SK-N-SH (cell line): ENCODE results near the gene IL21R. TPM values are rescaled to one million over a fixed set of nuclear protein-coding genes. Genes with fewer than 3 reads are reported as not detected.
A peak's percentile ranks its signal among the peaks of the same experiment; 100 is the strongest.

Experiments
- CTCF ChIA-PET: fragments of 300-600, 350-600 bp; formaldehyde crosslinking; extraction: SDS; loops from one replicate; lab custom pipeline; 2021; lab: Yijun Ruan, JAX
- POLR2A ChIA-PET: fragments of 350-600 bp; sonication (Branson Sonifier 250); formaldehyde crosslinking; extraction: SDS; loops from one replicate; lab custom pipeline; 2020; ENCODE audit warnings: antibody characterized with exemption, inconsistent platforms; lab: Yijun Ruan, JAX
- DNase-seq: peaks from one replicate; pipeline ENCODE4 v3.0.0; 2012
- H2AFZ ChIP-seq: fragments of 200-600 bp; sonication (generic); 2 replicates; pipeline ENCODE4 v1.8.1; 2016; ENCODE audit warnings: antibody characterized with exemption, mild to moderate bottlenecking, low read depth
- H3F3A ChIP-seq: fragments of 200-600 bp; sonication (generic); replicated peaks from 2 replicates; pipeline ENCODE3; 2016; ENCODE audit warnings: antibody characterized with exemption, mild to moderate bottlenecking; ENCODE audit not compliant: insufficient read depth
- H3K27ac ChIP-seq, 2 experiments: fragments of 200-500 bp in 1 of 2; fragments of 200-600 bp in 1 of 2; sonication (Bioruptor generic) in 1 of 2; sonication (generic), shearing (Covaris generic) in 1 of 2; 2 replicates each; pipeline versions ENCODE4 v1.5.1 to v1.6.1; 2014 to 2016; ENCODE audit warnings: low read depth in 2 of 2, inconsistent platforms in 1 of 2, low read length in 1 of 2, mild to moderate bottlenecking in 1 of 2, mixed read lengths in 1 of 2
- H3K27me3 ChIP-seq: fragments of 200-600 bp; sonication (generic), shearing (Covaris generic); 2 replicates; pipeline ENCODE4 v1.6.1; 2016; ENCODE audit warnings: mixed run types; ENCODE audit not compliant: insufficient read depth
- H3K36me3 ChIP-seq, 2 experiments: fragments of 200-500 bp in 1 of 2; fragments of 200-600 bp in 1 of 2; sonication (Bioruptor generic) in 1 of 2; sonication (generic) in 1 of 2; replicated peaks in 1 of 2; 2 replicates each; pipeline versions ENCODE3 to v1.5.1; 2014 to 2016; ENCODE audit warnings: low read length in 1 of 2, mild to moderate bottlenecking in 1 of 2; ENCODE audit not compliant: insufficient read depth in 2 of 2, control insufficient read depth in 1 of 2
- H3K4me1 ChIP-seq, 2 experiments: fragments of 200-500 bp in 1 of 2; fragments of 200-600 bp in 1 of 2; sonication (Bioruptor generic) in 1 of 2; sonication (generic), shearing (Covaris generic) in 1 of 2; 2 replicates each; pipeline versions ENCODE4 v1.5.1 to v1.6.1; 2014 to 2016; ENCODE audit warnings: low read depth in 1 of 2, low read length in 1 of 2, mixed run types in 1 of 2; ENCODE audit not compliant: insufficient read depth in 2 of 2, control insufficient read depth in 1 of 2
- H3K4me2 ChIP-seq: fragments of 200-600 bp; sonication (generic), shearing (Covaris generic); 2 replicates; pipeline ENCODE4 v1.6.1; 2017; ENCODE audit warnings: mixed run types
- H3K4me3 ChIP-seq, 2 experiments: fragments of 200-500 bp in 1 of 2; fragments of 200-600 bp in 1 of 2; sonication (Bioruptor generic) in 1 of 2; sonication (generic), shearing (Covaris generic) in 1 of 2; 2 replicates each; pipeline versions ENCODE4 v1.5.1 to v1.8.1; 2014 to 2016; ENCODE audit warnings: low read depth in 2 of 2, inconsistent platforms in 1 of 2, low read length in 1 of 2, mild to moderate bottlenecking in 1 of 2, mixed read lengths in 1 of 2, moderate library complexity in 1 of 2
- H3K79me2 ChIP-seq: fragments of 200-600 bp; sonication (generic); 2 replicates; pipeline ENCODE4 v1.8.1; 2017; ENCODE audit warnings: mild to moderate bottlenecking; ENCODE audit not compliant: insufficient read depth
- H3K9ac ChIP-seq: fragments of 200-600 bp; sonication (generic); 2 replicates; pipeline ENCODE4 v1.6.1; 2017; ENCODE audit warnings: mixed run types
- H3K9me2 ChIP-seq: fragments of 200-600 bp; sonication (generic); 2 replicates; pipeline ENCODE4 v1.6.1; 2017; ENCODE audit warnings: mixed run types
- H3K9me3 ChIP-seq: fragments of 200-600 bp; sonication (generic); 2 replicates; pipeline ENCODE4 v1.6.1; 2017; ENCODE audit warnings: mixed run types, mild to moderate bottlenecking, moderate library complexity
- H4K20me1 ChIP-seq: fragments of 200-600 bp; sonication (generic); 2 replicates; pipeline ENCODE4 v1.6.1; 2017; ENCODE audit warnings: mild to moderate bottlenecking, mixed run types; ENCODE audit not compliant: insufficient read depth
- ELF1 ChIP-seq: IDR thresholded peaks from 2 replicates; pipeline ENCODE4 v1.4.0; 2012
- FOSL2 ChIP-seq: IDR thresholded peaks from 2 replicates; pipeline ENCODE4 v1.4.0; 2012; ENCODE audit warnings: low read depth, mild to moderate bottlenecking, moderate library complexity, borderline replicate concordance
- JUND ChIP-seq: IDR thresholded peaks from 2 replicates; pipeline ENCODE4 v1.4.0; 2012
- MEF2A ChIP-seq: IDR thresholded peaks from 2 replicates; pipeline ENCODE4 v1.4.0; 2012; ENCODE audit warnings: low read depth, borderline replicate concordance
- MXI1 ChIP-seq: IDR thresholded peaks from 2 replicates; pipeline ENCODE4 v1.6.1; 2012; ENCODE audit warnings: mild to moderate bottlenecking, low read depth, low read length, improper control_type of control experiment
- NRF1 ChIP-seq: IDR thresholded peaks from 2 replicates; pipeline ENCODE4 v1.6.1; 2012; ENCODE audit warnings: low read depth, mild to moderate bottlenecking, low read length
- WGBS: methylation state at CpG from one replicate; pipeline ENCODE4 v1.1.6; 2017; ENCODE audit warnings: low lambda C conversion rate; 5-methylcytosine and 5-hydroxymethylcytosine counted together
- polyA plus RNA-seq, 3 experiments: library from polyadenylated mRNA; depleted of rRNA; stranded (reverse); fragments of >200 nt; gene quantifications; 2 replicates each; pipeline ENCODE4 v1.2.3, GENCODE V29; 2012
- TF ChIP-seq, protein P1 (sequence below): IDR thresholded peaks from 2 replicates; pipeline ENCODE4 v1.4.0; 2012; ENCODE audit warnings: low read depth, borderline replicate concordance
- TF ChIP-seq, protein P2 (sequence below): IDR thresholded peaks from 2 replicates; pipeline ENCODE4 v1.4.0; 2012; ENCODE audit warnings: low read depth, borderline replicate concordance
- TF ChIP-seq, protein P3 (sequence below): fragments of 150-350 bp; IDR thresholded peaks from 2 replicates; pipeline ENCODE4 v1.6.1; 2017; ENCODE audit warnings: antibody characterized with exemption, low read length, low read depth, borderline replicate concordance

Gene IL21R
- polyA plus RNA-seq, 1 of the 3 experiments (the other 2 are of a cell fraction), result 0.13 TPM

DNA sequence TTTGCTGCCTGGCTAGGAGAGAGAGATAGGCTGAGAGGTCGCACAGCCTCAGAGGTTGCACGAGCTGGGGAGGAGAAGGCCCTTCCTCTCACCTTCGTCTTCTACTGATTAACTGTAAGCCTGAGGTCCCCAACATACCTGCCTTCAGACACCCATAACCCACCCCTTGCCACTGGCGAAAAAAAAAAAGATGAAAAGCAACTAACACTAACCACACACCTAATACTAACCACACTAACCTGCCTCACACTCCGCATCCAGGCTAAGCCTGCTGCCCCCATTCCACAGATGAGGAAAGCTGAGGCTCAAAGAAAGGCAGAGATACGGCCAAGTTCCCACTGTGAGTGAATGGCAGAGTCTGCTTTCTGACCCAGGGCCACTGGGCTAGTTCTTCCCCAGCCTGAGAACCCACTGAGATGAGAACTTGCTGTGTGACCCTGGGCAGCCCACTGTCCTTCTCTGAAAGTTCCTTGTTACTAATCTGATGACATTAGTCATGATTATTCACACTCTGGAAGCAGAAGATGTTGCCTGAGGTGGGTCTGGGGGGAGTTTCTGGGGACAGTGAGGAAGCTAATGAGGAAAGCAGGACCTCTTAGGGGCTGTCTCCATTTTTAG is 4.6 kb downstream of the IL21R start:
- TF ChIP-seq JUND, result no peak
- Histone ChIP-seq H3F3A (peaks cover 16% of the 10 kb centered on the region), H4K20me1 (no peaks in the 10 kb centered on the region), H3K4me3 (no peak overlapping the region), H3K4me1 (peaks cover 0 to 10% of the 10 kb centered on the region in 2 experiments; a peak in 2 of 4 replicates), H3K4me2 (no peak overlapping the region), H3K79me2 (no peaks in the 10 kb centered on the region), H3K9ac (no peak overlapping the region), H3K27ac (peak overlapping the region in 1 of 2 experiments; percentile 77; a peak in 2 of 4 replicates), H3K36me3 (peaks cover 0 to 9% of the 10 kb centered on the region in 2 experiments), H3K27me3 (no peaks in the 10 kb centered on the region), H2AFZ (no peak overlapping the region), H3K9me2 (no peaks in the 10 kb centered on the region), H3K9me3 (no peaks in the 10 kb centered on the region)
- ChIA-PET CTCF (interaction anchor here (1.6 kb wide), 1 partner anchor 172 kb away, joined by 3 read pairs; no protein-coding TSS in a partner anchor), POLR2A (no interaction called here)
- no peak for DNase-seq
- 48% methylated on average over 6 of the region's 6 CpGs for WGBS

DNA sequence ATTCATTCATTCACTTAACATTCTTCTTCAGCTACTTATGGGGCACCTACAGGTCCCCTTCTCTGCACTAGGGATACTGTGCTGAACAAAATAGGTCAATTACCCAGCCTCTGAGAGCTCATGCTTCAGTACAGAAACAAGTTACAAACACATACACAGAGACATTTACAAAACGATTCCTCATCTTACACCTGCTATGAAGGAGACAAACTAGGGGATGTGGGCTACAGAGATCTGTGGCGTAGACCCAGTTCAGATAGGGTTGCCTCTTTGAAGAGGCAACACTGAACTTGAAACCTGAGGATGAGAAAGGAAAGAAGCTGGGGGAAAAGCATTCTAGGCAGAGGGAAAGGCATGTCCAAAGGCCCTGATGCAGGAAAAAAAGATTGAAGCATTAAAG is 5.2 kb downstream of the IL21R start:
- no peak for DNase-seq
- Histone ChIP-seq H3K4me2 (no peak overlapping the region), H3K9me2 (no peaks in the 10 kb centered on the region), H3K9me3 (no peaks in the 10 kb centered on the region), H3K36me3 (peaks cover 0 to 9% of the 10 kb centered on the region in 2 experiments), H3K79me2 (no peaks in the 10 kb centered on the region), H3K4me3 (no peak overlapping the region), H3K9ac (no peak overlapping the region), H3K27ac (peak overlapping the region in 1 of 2 experiments; percentile 77; a peak in 2 of 4 replicates), H3K4me1 (peaks cover 0 to 10% of the 10 kb centered on the region in 2 experiments; a peak in 2 of 4 replicates), H4K20me1 (no peaks in the 10 kb centered on the region), H3F3A (peaks cover 16% of the 10 kb centered on the region), H3K27me3 (no peaks in the 10 kb centered on the region), H2AFZ (no peak overlapping the region)
- TF ChIP-seq, protein P1, sequence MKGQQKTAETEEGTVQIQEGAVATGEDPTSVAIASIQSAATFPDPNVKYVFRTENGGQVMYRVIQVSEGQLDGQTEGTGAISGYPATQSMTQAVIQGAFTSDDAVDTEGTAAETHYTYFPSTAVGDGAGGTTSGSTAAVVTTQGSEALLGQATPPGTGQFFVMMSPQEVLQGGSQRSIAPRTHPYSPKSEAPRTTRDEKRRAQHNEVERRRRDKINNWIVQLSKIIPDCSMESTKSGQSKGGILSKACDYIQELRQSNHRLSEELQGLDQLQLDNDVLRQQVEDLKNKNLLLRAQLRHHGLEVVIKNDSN, result no peak
- TF ChIP-seq, protein P2, sequence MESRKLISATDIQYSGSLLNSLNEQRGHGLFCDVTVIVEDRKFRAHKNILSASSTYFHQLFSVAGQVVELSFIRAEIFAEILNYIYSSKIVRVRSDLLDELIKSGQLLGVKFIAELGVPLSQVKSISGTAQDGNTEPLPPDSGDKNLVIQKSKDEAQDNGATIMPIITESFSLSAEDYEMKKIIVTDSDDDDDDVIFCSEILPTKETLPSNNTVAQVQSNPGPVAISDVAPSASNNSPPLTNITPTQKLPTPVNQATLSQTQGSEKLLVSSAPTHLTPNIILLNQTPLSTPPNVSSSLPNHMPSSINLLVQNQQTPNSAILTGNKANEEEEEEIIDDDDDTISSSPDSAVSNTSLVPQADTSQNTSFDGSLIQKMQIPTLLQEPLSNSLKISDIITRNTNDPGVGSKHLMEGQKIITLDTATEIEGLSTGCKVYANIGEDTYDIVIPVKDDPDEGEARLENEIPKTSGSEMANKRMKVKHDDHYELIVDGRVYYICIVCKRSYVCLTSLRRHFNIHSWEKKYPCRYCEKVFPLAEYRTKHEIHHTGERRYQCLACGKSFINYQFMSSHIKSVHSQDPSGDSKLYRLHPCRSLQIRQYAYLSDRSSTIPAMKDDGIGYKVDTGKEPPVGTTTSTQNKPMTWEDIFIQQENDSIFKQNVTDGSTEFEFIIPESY, result no peak
- TF ChIP-seq NRF1 (no peak), FOSL2 (no peak), MEF2A (no peak), MXI1 (no peak), ELF1 (no peak)
- TF ChIP-seq, protein P3, sequence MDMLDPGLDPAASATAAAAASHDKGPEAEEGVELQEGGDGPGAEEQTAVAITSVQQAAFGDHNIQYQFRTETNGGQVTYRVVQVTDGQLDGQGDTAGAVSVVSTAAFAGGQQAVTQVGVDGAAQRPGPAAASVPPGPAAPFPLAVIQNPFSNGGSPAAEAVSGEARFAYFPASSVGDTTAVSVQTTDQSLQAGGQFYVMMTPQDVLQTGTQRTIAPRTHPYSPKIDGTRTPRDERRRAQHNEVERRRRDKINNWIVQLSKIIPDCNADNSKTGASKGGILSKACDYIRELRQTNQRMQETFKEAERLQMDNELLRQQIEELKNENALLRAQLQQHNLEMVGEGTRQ, result no peak
- WGBS, result 29% methylated on average over 2 of the region's 2 CpGs
- POLR2A ChIA-PET, result no interaction called here
- CTCF ChIA-PET, result no interaction called here
